Coronary artery (tissue), 2 donors: ENCODE data around the gene ARHGEF11.

ENCODE experiments used
- DNase-seq: peaks from one replicate; pipeline ENCODE4 v3.0.0-alpha.2; 2017; ENCODE audit warnings: low spot score
- H3K27ac ChIP-seq, 2 donors: fragments of 200-600 bp; sonication (generic); one replicate each; pipeline ENCODE4 v1.5.1; 2016 to 2019
- H3K4me3 ChIP-seq: fragments of 200-600 bp; sonication (generic); 2 replicates; pipeline ENCODE4 v1.5.1; 2016; ENCODE audit warnings: mild to moderate bottlenecking, moderate library complexity
- CTCF ChIP-seq: fragments of 200-600 bp; sonication (generic); IDR thresholded peaks from one replicate; pipeline ENCODE4 v1.5.1; 2019; ENCODE audit warnings: antibody characterized with exemption

The ARHGEF11 gene

GRCh38 chr1:157045250-157046218, at the start of gene ARHGEF11:
TSS of gene ARHGEF11 (minus strand) at chr1:157045742. CDS start at chr1:157044330, 1,412 bp downstream.
- TF ChIP-seq CTCF: no peak
- Histone ChIP-seq H3K4me3 (peak within 1 kb of the TSS; percentile 90), H3K27ac (peak within 1 kb of the TSS; percentile 72 to 97)
- DNase-seq: peak; percentile 92

GRCh38 chr1:157095091-157095490, 49.5 kb upstream of the ARHGEF11 start:
- no peak overlapping the region for H3K4me3 ChIP-seq
- peak; percentile 33 for DNase-seq
- no peak overlapping the region for H3K27ac ChIP-seq
- TF ChIP-seq CTCF: no peak

GRCh38 chr1:157092831-157093230, 47.3 kb upstream of the ARHGEF11 start:
- Histone ChIP-seq H3K27ac (no peak overlapping the region), H3K4me3 (no peak overlapping the region)
- no peak for DNase-seq
- TF ChIP-seq CTCF: no peak

- DNase-seq: no peak
- TF ChIP-seq CTCF: no peak
- Histone ChIP-seq H3K27ac (no peak overlapping the region), H3K4me3 (no peak overlapping the region)
Observed at GRCh38 chr1:157091668-157092273, 46.2 kb upstream of the ARHGEF11 start.

GRCh38 chr1:157091186-157091585, 45.6 kb upstream of the ARHGEF11 start:
- TF ChIP-seq CTCF: no peak
- H3K4me3 ChIP-seq: no peak overlapping the region
- no peak overlapping the region for H3K27ac ChIP-seq
- no peak for DNase-seq

- DNase-seq: no peak
- Histone ChIP-seq H3K27ac (no peak overlapping the region), H3K4me3 (no peak overlapping the region)
- no peak for TF ChIP-seq CTCF
Observed at GRCh38 chr1:157090771-157091170, 45.2 kb upstream of the ARHGEF11 start.
